ENCODE data around the gene TPM1. TPM values are rescaled to one million over a fixed set of nuclear protein-coding genes. Genes with fewer than 3 reads are reported as not detected.

TPM1 gene
- total RNA-seq, 2 experiments from 2014 or later, result 10.5 to 10.7 TPM

GRCh38 chr15:63109498-63109897, 67.0 kb downstream of the TPM1 start:
- intact Hi-C loops (cut with micrococcal nuclease), result no loop called here
- Mint-ChIP-seq H3K36me3 (ENCODE audit: low read depth) (no peaks in the 10 kb centered on the region), H3K4me1 (ENCODE audit: low read depth) (no peaks in the 10 kb centered on the region), H3K27me3 (ENCODE audit: low read depth) (peaks cover 8% of the 10 kb centered on the region), H3K4me3 (no peak overlapping the region), H3K9me3 (no peaks in the 10 kb centered on the region), H3K27ac (no peak overlapping the region)
- DNase-seq, result no peak
- CTCF ChIA-PET, result interaction anchor here (1.1 kb wide), 1 partner anchor 61 kb away, joined by 4 read pairs; no protein-coding TSS in a partner anchor

- no peak overlapping the region for H3K27ac Mint-ChIP-seq
- no peaks in the 10 kb centered on the region for H3K36me3 Mint-ChIP-seq (ENCODE audit: low read depth)
- no peaks in the 10 kb centered on the region for H3K4me1 Mint-ChIP-seq (ENCODE audit: low read depth)
- H3K4me3 Mint-ChIP-seq, result no peak overlapping the region
- no peaks in the 10 kb centered on the region for H3K9me3 Mint-ChIP-seq
- no peak for DNase-seq
- peaks cover 3% of the 10 kb centered on the region for H3K27me3 Mint-ChIP-seq (ENCODE audit: low read depth)
- CTCF ChIA-PET, result interaction anchor here (0.6 to 2.6 kb wide), 3 partner anchors 15 to 299 kb away, joined by 4 to 12 read pairs (median 5); no protein-coding TSS in a partner anchor
- intact Hi-C loops (cut with micrococcal nuclease), result no loop called here
Observed at GRCh38 chr15:63109920-63110319, 67.4 kb downstream of the TPM1 start.

GRCh38 chr15:63110428-63111026, 68.0 kb downstream of the TPM1 start:
- no peak overlapping the region for H3K4me3 Mint-ChIP-seq
- DNase-seq, result no peak
- H3K27me3 Mint-ChIP-seq (ENCODE audit: low read depth), result peaks cover 2% of the 10 kb centered on the region
- H3K27ac Mint-ChIP-seq, result no peak overlapping the region
- no peaks in the 10 kb centered on the region for H3K9me3 Mint-ChIP-seq
- no peaks in the 10 kb centered on the region for H3K36me3 Mint-ChIP-seq (ENCODE audit: low read depth)
- intact Hi-C loops (cut with micrococcal nuclease), result no loop called here
- H3K4me1 Mint-ChIP-seq (ENCODE audit: low read depth), result no peaks in the 10 kb centered on the region
- CTCF ChIA-PET, result interaction anchor here (0.6 to 2.6 kb wide), 2 partner anchors 16 to 298 kb away, joined by 5 to 12 read pairs; no protein-coding TSS in a partner anchor

- H3K4me3 Mint-ChIP-seq, result no peak overlapping the region
- H3K27me3 Mint-ChIP-seq (ENCODE audit: low read depth), result peaks cover 2% of the 10 kb centered on the region
- H3K36me3 Mint-ChIP-seq (ENCODE audit: low read depth), result no peaks in the 10 kb centered on the region
- DNase-seq, result no peak
- H3K27ac Mint-ChIP-seq, result no peak overlapping the region
- H3K9me3 Mint-ChIP-seq, result no peaks in the 10 kb centered on the region
- intact Hi-C loops (cut with micrococcal nuclease), result no loop called here
- H3K4me1 Mint-ChIP-seq (ENCODE audit: low read depth), result no peaks in the 10 kb centered on the region
- CTCF ChIA-PET, result interaction anchor here (2.6 kb wide), 1 partner anchor 17 kb away, joined by 12 read pairs; no protein-coding TSS in a partner anchor
Observed at GRCh38 chr15:63111481-63111880, 68.9 kb downstream of the TPM1 start.

- no peak overlapping the region for H3K27ac Mint-ChIP-seq
- DNase-seq, result no peak
- H3K9me3 Mint-ChIP-seq, result no peaks in the 10 kb centered on the region
- CTCF ChIA-PET, result interaction anchor here (1.1 kb wide), 1 partner anchor 318 kb away, joined by 3 read pairs; no protein-coding TSS in a partner anchor
- no peaks in the 10 kb centered on the region for H3K36me3 Mint-ChIP-seq (ENCODE audit: low read depth)
- intact Hi-C loops (cut with micrococcal nuclease), result no loop called here
- H3K4me3 Mint-ChIP-seq, result no peak overlapping the region
- no peaks in the 10 kb centered on the region for H3K4me1 Mint-ChIP-seq (ENCODE audit: low read depth)
- H3K27me3 Mint-ChIP-seq (ENCODE audit: low read depth), result no peaks in the 10 kb centered on the region
Observed at GRCh38 chr15:63112871-63113270, 70.3 kb downstream of the TPM1 start.

- no peaks in the 10 kb centered on the region for H3K27me3 Mint-ChIP-seq (ENCODE audit: low read depth)
- H3K27ac Mint-ChIP-seq, result no peak overlapping the region
- intact Hi-C loops (cut with micrococcal nuclease), result no loop called here
- H3K4me1 Mint-ChIP-seq (ENCODE audit: low read depth), result no peaks in the 10 kb centered on the region
- no peak for DNase-seq
- H3K36me3 Mint-ChIP-seq (ENCODE audit: low read depth), result peaks cover 3% of the 10 kb centered on the region
- CTCF ChIA-PET, result interaction anchor here (0.7 kb wide), 1 partner anchor 23 kb away, joined by 3 read pairs; no protein-coding TSS in a partner anchor
- peaks cover 4% of the 10 kb centered on the region for H3K9me3 Mint-ChIP-seq
- H3K4me3 Mint-ChIP-seq, result no peak overlapping the region
Observed at GRCh38 chr15:63114465-63114864, 71.9 kb downstream of the TPM1 start.

Other genes with a start within 250 kb of the TPM1 start
- 10 to 100 TPM; 18.3 to 18.7 TPM for gene LACTB, start 79.1 kb downstream of the TPM1 start, total RNA-seq
- 100 to 1,000 TPM; 220 to 222 TPM for gene RPS27L, start 114.7 kb downstream of the TPM1 start, total RNA-seq
- gene RAB8B, start 146.9 kb downstream of the TPM1 start, total RNA-seq, result 10 to 100 TPM; 91.5 to 93.1 TPM
- gene APH1B, start 234.9 kb downstream of the TPM1 start, total RNA-seq, result 1 to 10 TPM; 6.7 to 8.6 TPM

Measured in activated naive CD4-positive, alpha-beta T cell treated with anti-CD3 and anti-CD28 coated beads for 36 hours (primary cell).